Measurements from ENCODE around the gene ID3.

ID3 gene

GRCh38 chr1:23563003-23563402, 3.7 kb upstream of the ID3 start:
- Histone ChIP-seq H3K9me3 (ENCODE audit: control insufficient read depth in 2 of 2, low read length in 2 of 2) (no peaks in the 10 kb centered on the region), H3K4me3 (ENCODE audit: low read length in 2 of 2) (no peak overlapping the region), H3K27me3 (ENCODE audit: control insufficient read depth in 1 of 2, insufficient read depth in 2 of 2, low read length in 2 of 2) (no peaks in the 10 kb centered on the region), H3K4me1 (ENCODE audit: control insufficient read depth, insufficient read depth, low read length) (peaks cover 66% of the 10 kb centered on the region), H3K9ac (ENCODE audit: low read length in 2 of 2) (peak overlapping the region; percentile 51 to 64), H3K27ac (ENCODE audit: low read length) (peak overlapping the region; percentile 99), H3K36me3 (ENCODE audit: control insufficient read depth in 2 of 2, insufficient read depth in 2 of 2, low read length in 2 of 2) (no peaks in the 10 kb centered on the region)

GRCh38 chr1:23562137-23562876, 3.0 kb upstream of the ID3 start:
- H3K36me3 ChIP-seq (ENCODE audit: control insufficient read depth in 2 of 2, insufficient read depth in 2 of 2, low read length in 2 of 2): no peaks in the 10 kb centered on the region
- H3K4me3 ChIP-seq (ENCODE audit: low read length in 2 of 2): peak overlapping the region in 1 of 2 donors; percentile 59
- peak overlapping the region; percentile 51 to 81 for H3K9ac ChIP-seq (ENCODE audit: low read length in 2 of 2)
- H3K4me1 ChIP-seq (ENCODE audit: control insufficient read depth, insufficient read depth, low read length): peaks cover 69% of the 10 kb centered on the region
- H3K27ac ChIP-seq (ENCODE audit: low read length): peak overlapping the region; percentile 99
- no peaks in the 10 kb centered on the region for H3K9me3 ChIP-seq (ENCODE audit: control insufficient read depth in 2 of 2, low read length in 2 of 2)
- H3K27me3 ChIP-seq (ENCODE audit: control insufficient read depth in 1 of 2, insufficient read depth in 2 of 2, low read length in 2 of 2): no peaks in the 10 kb centered on the region

- Histone ChIP-seq H3K9ac (ENCODE audit: low read length in 2 of 2) (peak overlapping the region; percentile 51 to 81), H3K36me3 (ENCODE audit: control insufficient read depth in 2 of 2, insufficient read depth in 2 of 2, low read length in 2 of 2) (no peaks in the 10 kb centered on the region), H3K9me3 (ENCODE audit: control insufficient read depth in 2 of 2, low read length in 2 of 2) (no peaks in the 10 kb centered on the region), H3K27me3 (ENCODE audit: control insufficient read depth in 1 of 2, insufficient read depth in 2 of 2, low read length in 2 of 2) (no peaks in the 10 kb centered on the region), H3K4me3 (ENCODE audit: low read length in 2 of 2) (peak overlapping the region; percentile 41 to 59), H3K4me1 (ENCODE audit: control insufficient read depth, insufficient read depth, low read length) (peaks cover 73% of the 10 kb centered on the region), H3K27ac (ENCODE audit: low read length) (peak overlapping the region; percentile 99)
Observed at GRCh38 chr1:23561813-23562100, 2.5 kb upstream of the ID3 start.

GRCh38 chr1:23561076-23561812, 1.9 kb upstream of the ID3 start:
- H3K4me3 ChIP-seq (ENCODE audit: low read length in 2 of 2): peak overlapping the region; percentile 41 to 59
- no peaks in the 10 kb centered on the region for H3K9me3 ChIP-seq (ENCODE audit: control insufficient read depth in 2 of 2, low read length in 2 of 2)
- peak overlapping the region; percentile 51 to 81 for H3K9ac ChIP-seq (ENCODE audit: low read length in 2 of 2)
- peak overlapping the region; percentile 99 for H3K27ac ChIP-seq (ENCODE audit: low read length)
- H3K27me3 ChIP-seq (ENCODE audit: control insufficient read depth in 1 of 2, insufficient read depth in 2 of 2, low read length in 2 of 2): no peaks in the 10 kb centered on the region
- H3K4me1 ChIP-seq (ENCODE audit: control insufficient read depth, insufficient read depth, low read length): peaks cover 78% of the 10 kb centered on the region
- H3K36me3 ChIP-seq (ENCODE audit: control insufficient read depth in 2 of 2, insufficient read depth in 2 of 2, low read length in 2 of 2): no peaks in the 10 kb centered on the region

- Histone ChIP-seq H3K9ac (ENCODE audit: low read length in 2 of 2) (peak overlapping the region; percentile 85 to 86), H3K36me3 (ENCODE audit: control insufficient read depth in 2 of 2, insufficient read depth in 2 of 2, low read length in 2 of 2) (no peaks in the 10 kb centered on the region), H3K27me3 (ENCODE audit: control insufficient read depth in 1 of 2, insufficient read depth in 2 of 2, low read length in 2 of 2) (no peaks in the 10 kb centered on the region), H3K27ac (ENCODE audit: low read length) (peak overlapping the region; percentile 99), H3K9me3 (ENCODE audit: control insufficient read depth in 2 of 2, low read length in 2 of 2) (no peaks in the 10 kb centered on the region), H3K4me1 (ENCODE audit: control insufficient read depth, insufficient read depth, low read length) (peaks cover 84% of the 10 kb centered on the region), H3K4me3 (ENCODE audit: low read length in 2 of 2) (peak overlapping the region; percentile 84 to 95)
Observed at GRCh38 chr1:23559985-23560741, 862 bp upstream of the ID3 start.

GRCh38 chr1:23558872-23559135, 497 bp downstream of the ID3 start:
- no peaks in the 10 kb centered on the region for H3K27me3 ChIP-seq (ENCODE audit: control insufficient read depth in 1 of 2, insufficient read depth in 2 of 2, low read length in 2 of 2)
- no peaks in the 10 kb centered on the region for H3K36me3 ChIP-seq (ENCODE audit: control insufficient read depth in 2 of 2, insufficient read depth in 2 of 2, low read length in 2 of 2)
- H3K9ac ChIP-seq (ENCODE audit: low read length in 2 of 2): peak overlapping the region; percentile 85 to 93
- peak overlapping the region; percentile 84 to 95 for H3K4me3 ChIP-seq (ENCODE audit: low read length in 2 of 2)
- H3K9me3 ChIP-seq (ENCODE audit: control insufficient read depth in 2 of 2, low read length in 2 of 2): no peaks in the 10 kb centered on the region
- peak overlapping the region; percentile 99 for H3K27ac ChIP-seq (ENCODE audit: low read length)
- H3K4me1 ChIP-seq (ENCODE audit: control insufficient read depth, insufficient read depth, low read length): peaks cover 87% of the 10 kb centered on the region

- peaks cover 86% of the 10 kb centered on the region for H3K4me1 ChIP-seq (ENCODE audit: control insufficient read depth, insufficient read depth, low read length)
- peak overlapping the region; percentile 84 to 95 for H3K4me3 ChIP-seq (ENCODE audit: low read length in 2 of 2)
- peak overlapping the region; percentile 99 for H3K27ac ChIP-seq (ENCODE audit: low read length)
- H3K9me3 ChIP-seq (ENCODE audit: control insufficient read depth in 2 of 2, low read length in 2 of 2): no peaks in the 10 kb centered on the region
- H3K9ac ChIP-seq (ENCODE audit: low read length in 2 of 2): peak overlapping the region; percentile 85 to 93
- no peaks in the 10 kb centered on the region for H3K36me3 ChIP-seq (ENCODE audit: control insufficient read depth in 2 of 2, insufficient read depth in 2 of 2, low read length in 2 of 2)
- H3K27me3 ChIP-seq (ENCODE audit: control insufficient read depth in 1 of 2, insufficient read depth in 2 of 2, low read length in 2 of 2): no peaks in the 10 kb centered on the region
Observed at GRCh38 chr1:23558140-23558871, 995 bp downstream of the ID3 start.

GRCh38 chr1:23557471-23558124, 1.7 kb downstream of the ID3 start:
- Histone ChIP-seq H3K36me3 (ENCODE audit: control insufficient read depth in 2 of 2, insufficient read depth in 2 of 2, low read length in 2 of 2) (no peaks in the 10 kb centered on the region), H3K4me3 (ENCODE audit: low read length in 2 of 2) (peak overlapping the region; percentile 84 to 95), H3K9ac (ENCODE audit: low read length in 2 of 2) (peak overlapping the region; percentile 85 to 93), H3K9me3 (ENCODE audit: control insufficient read depth in 2 of 2, low read length in 2 of 2) (no peaks in the 10 kb centered on the region), H3K27ac (ENCODE audit: low read length) (peak overlapping the region; percentile 99), H3K27me3 (ENCODE audit: control insufficient read depth in 1 of 2, insufficient read depth in 2 of 2, low read length in 2 of 2) (no peaks in the 10 kb centered on the region), H3K4me1 (ENCODE audit: control insufficient read depth, insufficient read depth, low read length) (peaks cover 81% of the 10 kb centered on the region)

GRCh38 chr1:23556635-23557470, 2.4 kb downstream of the ID3 start:
- Histone ChIP-seq H3K4me3 (ENCODE audit: low read length in 2 of 2) (peak overlapping the region; percentile 84 to 95), H3K9ac (ENCODE audit: low read length in 2 of 2) (peak overlapping the region; percentile 85 to 93), H3K27ac (ENCODE audit: low read length) (peak overlapping the region; percentile 99), H3K27me3 (ENCODE audit: control insufficient read depth in 1 of 2, insufficient read depth in 2 of 2, low read length in 2 of 2) (no peaks in the 10 kb centered on the region), H3K9me3 (ENCODE audit: control insufficient read depth in 2 of 2, low read length in 2 of 2) (no peaks in the 10 kb centered on the region), H3K4me1 (ENCODE audit: control insufficient read depth, insufficient read depth, low read length) (peaks cover 76% of the 10 kb centered on the region), H3K36me3 (ENCODE audit: control insufficient read depth in 2 of 2, insufficient read depth in 2 of 2, low read length in 2 of 2) (no peaks in the 10 kb centered on the region)
